ENCODE measurements around the gene AP2S1.
"Not testable (repeated sequence)": the region's sequence is repeated elsewhere in the genome, so short reads cannot be mapped to it uniquely, and the experiment has no call there.

The AP2S1 gene

GRCh38 chr19:46813839-46814358 lies 36.7 kb downstream of the AP2S1 start:
- POLR2A ChIA-PET (ENCODE audit: low non-redundant PET): no interaction called here
- DNase-seq (ENCODE audit: low spot score): no peak
- H3K27ac ChIP-seq: peak overlapping the region; percentile 13; the same call in 1 of the 2 replicates
- CTCF ChIA-PET: no interaction called here
- TF ChIP-seq, protein P1, sequence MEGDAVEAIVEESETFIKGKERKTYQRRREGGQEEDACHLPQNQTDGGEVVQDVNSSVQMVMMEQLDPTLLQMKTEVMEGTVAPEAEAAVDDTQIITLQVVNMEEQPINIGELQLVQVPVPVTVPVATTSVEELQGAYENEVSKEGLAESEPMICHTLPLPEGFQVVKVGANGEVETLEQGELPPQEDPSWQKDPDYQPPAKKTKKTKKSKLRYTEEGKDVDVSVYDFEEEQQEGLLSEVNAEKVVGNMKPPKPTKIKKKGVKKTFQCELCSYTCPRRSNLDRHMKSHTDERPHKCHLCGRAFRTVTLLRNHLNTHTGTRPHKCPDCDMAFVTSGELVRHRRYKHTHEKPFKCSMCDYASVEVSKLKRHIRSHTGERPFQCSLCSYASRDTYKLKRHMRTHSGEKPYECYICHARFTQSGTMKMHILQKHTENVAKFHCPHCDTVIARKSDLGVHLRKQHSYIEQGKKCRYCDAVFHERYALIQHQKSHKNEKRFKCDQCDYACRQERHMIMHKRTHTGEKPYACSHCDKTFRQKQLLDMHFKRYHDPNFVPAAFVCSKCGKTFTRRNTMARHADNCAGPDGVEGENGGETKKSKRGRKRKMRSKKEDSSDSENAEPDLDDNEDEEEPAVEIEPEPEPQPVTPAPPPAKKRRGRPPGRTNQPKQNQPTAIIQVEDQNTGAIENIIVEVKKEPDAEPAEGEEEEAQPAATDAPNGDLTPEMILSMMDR (conservative IDR thresholded peaks at IDR 0.05; ENCODE audit: low read depth): no peak

DNA sequence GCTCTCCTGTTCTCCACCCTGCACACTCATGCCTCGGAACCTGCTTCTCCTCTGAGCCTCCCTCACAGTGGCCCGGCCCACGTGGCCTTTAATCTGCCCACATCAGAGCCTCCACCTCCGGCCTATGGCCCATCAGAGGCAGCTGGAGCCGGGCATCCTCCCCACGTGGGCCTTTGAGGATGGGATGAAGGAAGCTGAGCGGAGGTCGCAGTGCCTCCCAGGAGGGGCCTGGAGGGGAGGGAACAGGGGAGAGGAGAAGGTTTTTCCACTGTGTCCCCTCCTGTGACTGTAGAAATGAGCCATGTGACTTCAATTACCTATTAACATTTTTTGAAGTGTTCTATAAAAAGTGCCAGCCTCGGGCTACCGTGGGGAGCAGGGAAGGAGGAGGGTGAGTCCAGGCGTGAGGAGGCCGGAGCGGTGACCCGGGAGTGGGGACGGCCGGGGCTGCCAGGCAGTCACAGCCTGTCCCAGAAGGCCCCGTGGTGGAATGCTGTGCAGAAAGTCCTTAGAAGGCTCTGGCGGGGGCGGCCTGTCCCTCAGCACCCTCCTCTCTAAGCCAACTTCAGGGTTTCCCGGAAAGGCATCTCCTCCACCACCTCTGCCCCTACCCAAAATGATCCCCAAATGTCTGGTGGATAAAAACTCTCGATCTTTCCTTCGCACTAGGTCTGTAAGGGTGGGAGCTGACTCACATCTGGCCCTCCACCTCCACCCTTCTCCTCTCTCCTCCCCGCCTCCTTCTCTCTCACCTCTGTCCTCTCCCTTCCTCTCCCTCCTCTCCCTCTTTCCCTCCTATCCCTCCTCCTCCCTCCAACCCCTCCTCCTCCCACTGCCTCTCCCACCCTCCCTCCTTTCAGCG lies 37.4 kb downstream of the AP2S1 start:
- peak overlapping the region; percentile 13; the same call in 1 of the 2 replicates for H3K27ac ChIP-seq
- POLR2A ChIA-PET (ENCODE audit: low non-redundant PET): no interaction called here

DNA sequence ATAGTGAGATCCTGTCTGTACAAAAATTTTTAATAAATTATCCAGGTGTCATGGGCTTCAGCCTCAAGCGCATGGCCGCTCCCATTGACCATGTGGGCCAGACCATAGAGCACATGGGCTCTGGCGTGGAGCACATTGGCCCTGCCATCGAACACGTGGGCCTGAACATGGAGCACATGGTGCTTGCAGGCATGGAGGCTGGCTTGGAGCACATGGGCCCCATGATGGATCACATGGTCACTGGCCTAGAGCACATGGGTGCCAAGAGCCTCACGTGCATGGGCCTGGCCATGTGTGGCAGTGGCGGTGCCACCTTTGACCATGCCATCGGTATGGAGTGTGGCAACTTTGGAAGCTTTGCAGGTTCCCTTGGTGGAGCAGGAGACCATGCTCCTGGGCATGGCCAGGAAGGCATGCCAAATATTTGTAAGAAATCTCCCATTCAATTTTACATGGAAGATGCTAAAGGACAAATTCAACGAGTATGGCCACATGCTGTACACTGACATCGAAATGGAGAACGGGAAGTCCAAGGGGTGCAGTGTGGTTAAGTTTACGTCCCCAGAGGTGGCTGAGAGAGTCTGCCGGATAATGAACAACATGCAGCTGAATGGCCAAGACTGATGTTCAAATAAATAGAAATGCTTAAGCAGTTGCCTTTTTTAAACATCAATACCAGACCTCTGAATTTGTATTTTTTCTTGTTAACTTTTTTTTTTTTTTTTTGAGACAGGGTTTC lies 40.9 kb downstream of the AP2S1 start:
- H3K27ac ChIP-seq: no peak overlapping the region
- DNase-seq (ENCODE audit: low spot score): no peak
- CTCF ChIA-PET: interaction anchor here (0.7 kb wide), 1 partner anchor 182 kb away, joined by 4 read pairs; no protein-coding TSS in a partner anchor
- POLR2A ChIA-PET (ENCODE audit: low non-redundant PET): no interaction called here
- TF ChIP-seq, protein P1 (conservative IDR thresholded peaks at IDR 0.05; ENCODE audit: low read depth): no peak

More for the DNA sequence above, 37.4 kb downstream of the AP2S1 start:
- CTCF ChIA-PET: no interaction called here
- DNase-seq (ENCODE audit: low spot score): no peak
- TF ChIP-seq, protein P1 (conservative IDR thresholded peaks at IDR 0.05; ENCODE audit: low read depth): no peak

GRCh38 chr19:46806656-46807055 lies 44.0 kb downstream of the AP2S1 start:
- TF ChIP-seq, protein P1 (conservative IDR thresholded peaks at IDR 0.05; ENCODE audit: low read depth): no peak
- H3K27ac ChIP-seq: no peak overlapping the region
- ChIA-PET POLR2A (ENCODE audit: low non-redundant PET) (no interaction called here), CTCF (no interaction called here)
- DNase-seq (ENCODE audit: low spot score): no peak

DNA sequence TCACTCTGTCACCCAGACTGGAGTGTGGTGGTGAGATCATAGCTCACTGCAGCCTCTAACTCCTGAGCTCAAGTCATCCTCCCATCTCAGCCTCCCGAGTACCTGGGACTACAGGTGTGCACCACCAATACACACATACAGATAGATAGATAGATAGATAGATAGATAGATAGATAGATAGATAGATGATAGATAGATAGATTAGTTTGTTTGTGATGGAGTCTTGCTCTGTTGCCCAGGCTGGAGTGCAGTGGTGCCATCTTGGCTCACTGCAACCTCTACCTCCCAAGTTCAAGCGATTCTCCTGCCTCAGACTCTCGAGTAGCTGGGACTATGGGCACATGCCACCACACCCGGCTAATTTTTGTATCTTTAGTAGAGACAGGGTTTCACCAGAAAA lies 46.2 kb downstream of the AP2S1 start:
- H3K27ac ChIP-seq; DNase-seq (ENCODE audit: low spot score); POLR2A ChIA-PET (ENCODE audit: low non-redundant PET); CTCF ChIA-PET: not testable (repeated sequence)

DNA sequence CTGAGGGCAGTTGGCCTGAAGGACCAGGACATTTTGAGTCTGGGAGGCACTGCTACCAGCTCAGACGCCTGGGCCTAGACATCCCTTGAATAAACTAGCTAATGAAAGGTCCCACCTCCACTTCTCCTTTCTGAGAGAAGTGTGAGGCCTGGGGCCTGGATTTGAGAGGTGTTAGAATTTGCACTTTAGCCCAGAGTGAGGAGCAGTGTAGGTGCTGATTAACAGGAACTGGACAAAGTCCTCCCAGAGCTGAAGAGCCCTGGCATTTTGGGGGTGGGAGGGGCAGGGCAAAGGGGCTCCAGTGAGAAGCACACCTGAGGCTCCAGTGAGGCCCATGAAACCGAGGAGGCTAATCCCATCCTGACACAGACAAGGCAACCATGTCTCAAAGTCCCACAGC lies 47.1 kb downstream of the AP2S1 start:
- no peak for DNase-seq (ENCODE audit: low spot score)
- CTCF ChIA-PET: interaction anchor here (0.5 kb wide), 1 partner anchor 24 kb away, joined by 3 read pairs; no protein-coding TSS in a partner anchor
- POLR2A ChIA-PET (ENCODE audit: low non-redundant PET): no interaction called here
- H3K27ac ChIP-seq: no peak overlapping the region
- TF ChIP-seq, protein P1 (conservative IDR thresholded peaks at IDR 0.05; ENCODE audit: low read depth): no peak
